Astrocyte of the spinal cord (primary cell): Measurements from ENCODE around the gene VPS39.

Source experiments
- DNase-seq: peaks from one replicate; pipeline ENCODE4 v3.0.0; 2011; ENCODE audit warnings: low read depth, low spot score
- H3K4me3 ChIP-seq: 2 replicates; pipeline ENCODE4 v1.5.1; 2011; ENCODE audit warnings: low read depth, mild to moderate bottlenecking, low read length, moderate library complexity
- CTCF ChIP-seq: IDR thresholded peaks from 2 replicates; pipeline ENCODE4 v1.5.1; 2012; ENCODE audit warnings: low read depth, mild to moderate bottlenecking, low read length, inconsistent platforms
- in situ Hi-C: cut with HindIII; loops from 2 replicates; pipeline ENCODE4 v1.10.0; 2017; ENCODE audit warnings: low sequenced_read_pairs

The VPS39 gene

GRCh38 chr15:42217568-42217967 lies 9.5 kb upstream of the VPS39 start:
- in situ Hi-C loops: no loop called here
- no peak for DNase-seq
- no peak for TF ChIP-seq CTCF
- no peak overlapping the region for H3K4me3 ChIP-seq

- in situ Hi-C loops: no loop called here
- H3K4me3 ChIP-seq: no peak overlapping the region
- DNase-seq: no peak
- no peak for TF ChIP-seq CTCF
Measured at GRCh38 chr15:42215913-42216829, 8.1 kb upstream of the VPS39 start.

GRCh38 chr15:42214600-42214999 lies 6.5 kb upstream of the VPS39 start:
- H3K4me3 ChIP-seq: no peak overlapping the region
- in situ Hi-C loops: no loop called here
- no peak for DNase-seq
- TF ChIP-seq CTCF: no peak

GRCh38 chr15:42213511-42213910 lies 5.4 kb upstream of the VPS39 start:
- TF ChIP-seq CTCF: no peak

GRCh38 chr15:42210696-42211095 lies 2.6 kb upstream of the VPS39 start:
- in situ Hi-C loops: no loop called here
- no peak for TF ChIP-seq CTCF
- no peak overlapping the region for H3K4me3 ChIP-seq
- DNase-seq: no peak

More at GRCh38 chr15:42213511-42213910, 5.4 kb upstream of the VPS39 start:
- DNase-seq: no peak
- in situ Hi-C loops: no loop called here
- no peak overlapping the region for H3K4me3 ChIP-seq

- TF ChIP-seq CTCF: no peak
- DNase-seq: no peak
- H3K4me3 ChIP-seq: no peak overlapping the region
- in situ Hi-C loops: no loop called here
Measured at GRCh38 chr15:42206406-42206805, 1.7 kb downstream of the VPS39 start.
